GM18502 (cell line): ENCODE data around the gene OLAH.
"Not testable (repeated sequence)": the region's sequence is repeated elsewhere in the genome, so short reads cannot be mapped to it uniquely, and the experiment has no call there.

Source experiments
- ATAC-seq: cut with Tn5 transposase; IDR thresholded peaks from one replicate; pipeline ENCODE4 v1.9.1; 2021; ENCODE audit warnings: mild to moderate bottlenecking; ENCODE audit not compliant: unreplicated experiment, poor library complexity

Gene OLAH

DNA sequence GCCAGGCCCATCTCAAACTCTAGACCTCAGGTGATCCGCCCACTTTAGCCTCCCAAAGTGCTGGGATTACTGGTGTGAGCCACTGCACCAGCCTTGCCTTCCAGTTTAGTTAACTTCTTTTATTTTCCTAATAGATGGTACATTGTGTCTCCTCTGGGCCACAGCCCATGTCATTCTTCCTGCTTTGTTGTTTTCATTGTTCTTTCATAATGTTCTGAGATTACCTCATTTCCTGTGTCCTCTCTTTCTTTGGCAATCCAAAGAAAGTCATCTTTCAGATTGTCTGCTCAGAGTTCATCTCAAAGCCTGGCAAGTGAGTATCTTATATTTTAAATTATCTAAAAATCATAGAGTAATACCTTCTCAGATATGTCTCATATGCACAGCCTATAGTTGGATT is at the start of gene OLAH:
Gene OLAH (plus strand): TSS at position 270 of the 400 bp plus-strand sequence. CDS start 3,346 bp downstream, outside the sequence.
- ATAC-seq: no peak

GRCh38 chr10:14995964-14996565 is 47.7 kb upstream of the OLAH start:
- no peak for ATAC-seq

DNA sequence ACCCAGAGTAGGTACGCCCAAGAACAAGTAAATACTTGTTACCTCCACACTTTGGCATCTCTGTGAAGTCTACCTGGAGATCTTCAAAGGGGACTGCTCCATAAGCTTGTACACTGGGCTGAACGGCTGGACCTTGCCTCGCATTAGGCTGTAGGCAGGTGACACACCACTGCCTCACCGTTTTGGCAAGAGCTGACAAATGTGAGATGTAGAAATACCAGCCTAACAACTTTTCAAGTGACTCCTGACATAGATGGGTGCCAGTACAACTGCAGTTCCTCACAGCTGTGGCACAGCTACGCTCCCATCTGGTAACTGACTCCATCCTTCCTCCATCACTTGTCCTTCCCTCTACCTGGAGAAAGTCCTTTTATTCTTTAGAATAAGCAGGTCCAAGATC is 30.2 kb upstream of the OLAH start:
- ATAC-seq: not testable (repeated sequence)

GRCh38 chr10:15015451-15015850 is 28.3 kb upstream of the OLAH start:
- no peak for ATAC-seq

GRCh38 chr10:15020966-15021365 is 22.8 kb upstream of the OLAH start:
- not testable (repeated sequence) for ATAC-seq

DNA sequence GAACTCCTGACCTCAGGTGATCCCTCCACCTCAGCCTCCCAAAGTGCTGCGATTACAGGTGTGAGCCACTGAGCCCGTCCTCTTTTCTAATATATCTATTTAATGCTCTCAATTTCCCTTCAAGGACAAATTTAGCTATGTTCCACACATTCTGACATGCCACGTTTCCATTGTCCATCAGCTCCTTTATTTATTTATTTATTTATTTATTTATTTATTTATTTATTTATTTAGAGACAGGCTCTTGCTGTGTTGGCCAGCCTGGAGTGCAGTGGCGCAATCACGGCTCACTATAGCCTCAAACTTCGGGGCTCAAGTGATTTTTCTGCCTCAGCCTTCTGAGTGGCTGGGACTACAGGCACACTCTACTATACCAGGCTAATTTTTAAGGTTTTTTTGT is 20.7 kb upstream of the OLAH start:
- ATAC-seq: not testable (repeated sequence)

DNA sequence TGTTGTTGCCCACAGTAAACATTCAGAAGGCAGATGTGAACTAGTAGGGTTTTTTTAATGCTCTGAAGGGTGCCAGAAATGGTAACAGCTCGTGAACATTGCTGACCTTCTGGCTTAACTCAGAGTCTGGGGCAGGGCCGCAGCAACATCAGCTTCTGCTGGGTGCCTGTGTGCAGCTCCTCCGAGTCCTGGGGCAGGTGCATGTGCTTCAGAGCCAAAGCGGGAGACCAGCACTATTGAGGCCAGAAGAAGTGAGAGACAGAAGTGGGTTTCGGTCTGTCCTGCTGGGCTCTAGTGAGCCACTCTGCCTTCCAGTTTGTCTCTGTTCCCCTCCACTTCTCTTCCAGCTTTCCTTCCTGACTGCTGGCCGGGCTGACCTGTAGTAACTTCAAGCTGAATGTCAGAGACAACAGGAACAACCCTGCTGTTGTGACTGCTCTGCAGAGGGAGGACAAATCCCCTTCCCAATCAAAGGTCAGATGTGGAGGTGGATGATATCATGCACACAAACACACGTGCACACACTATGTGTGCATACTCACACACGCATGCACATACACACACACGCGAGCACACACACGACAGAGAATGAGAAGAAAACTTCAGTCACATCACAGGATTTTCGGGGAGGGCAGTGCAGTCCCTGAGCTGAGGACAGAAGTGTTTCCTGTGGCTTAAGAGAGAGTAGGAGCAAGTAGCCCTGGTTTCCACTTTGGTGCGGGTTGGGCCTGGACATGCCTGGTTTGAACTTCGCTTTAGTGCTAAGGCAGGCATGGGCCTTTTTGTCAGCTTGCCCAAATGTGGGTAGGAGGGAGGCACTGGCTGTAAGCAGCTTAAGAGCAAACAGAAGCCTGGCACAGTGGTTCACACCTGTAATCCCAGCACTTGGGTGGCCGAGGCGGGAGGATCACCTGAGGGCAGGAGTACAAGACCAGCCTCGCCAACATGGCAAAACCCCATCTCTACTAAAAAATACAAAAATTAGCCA is 19.4 kb upstream of the OLAH start:
- ATAC-seq: not testable (repeated sequence)

DNA sequence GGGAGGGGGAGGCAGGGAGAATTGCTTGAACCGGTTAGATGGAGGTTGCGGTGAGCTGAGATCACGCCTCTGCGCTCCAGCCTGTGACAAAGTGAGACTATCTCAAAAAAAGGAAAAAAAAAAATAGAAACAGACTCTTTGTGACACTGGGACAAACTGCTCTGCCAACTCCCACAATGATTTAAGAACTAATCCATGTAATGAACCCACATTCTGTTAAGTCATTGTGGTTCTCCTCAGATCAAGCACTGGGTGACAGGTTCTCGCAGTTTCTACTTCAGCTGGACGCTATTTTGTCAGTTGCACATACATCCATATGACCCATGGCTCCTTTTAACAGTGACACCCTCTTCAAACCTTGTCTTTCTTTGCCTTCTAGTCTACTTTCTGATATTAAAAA is 18.7 kb upstream of the OLAH start:
- ATAC-seq: not testable (repeated sequence)

- ATAC-seq: no peak
These were observed 16.0 kb upstream of the OLAH start for GRCh38 chr10:15027741-15028140.

DNA sequence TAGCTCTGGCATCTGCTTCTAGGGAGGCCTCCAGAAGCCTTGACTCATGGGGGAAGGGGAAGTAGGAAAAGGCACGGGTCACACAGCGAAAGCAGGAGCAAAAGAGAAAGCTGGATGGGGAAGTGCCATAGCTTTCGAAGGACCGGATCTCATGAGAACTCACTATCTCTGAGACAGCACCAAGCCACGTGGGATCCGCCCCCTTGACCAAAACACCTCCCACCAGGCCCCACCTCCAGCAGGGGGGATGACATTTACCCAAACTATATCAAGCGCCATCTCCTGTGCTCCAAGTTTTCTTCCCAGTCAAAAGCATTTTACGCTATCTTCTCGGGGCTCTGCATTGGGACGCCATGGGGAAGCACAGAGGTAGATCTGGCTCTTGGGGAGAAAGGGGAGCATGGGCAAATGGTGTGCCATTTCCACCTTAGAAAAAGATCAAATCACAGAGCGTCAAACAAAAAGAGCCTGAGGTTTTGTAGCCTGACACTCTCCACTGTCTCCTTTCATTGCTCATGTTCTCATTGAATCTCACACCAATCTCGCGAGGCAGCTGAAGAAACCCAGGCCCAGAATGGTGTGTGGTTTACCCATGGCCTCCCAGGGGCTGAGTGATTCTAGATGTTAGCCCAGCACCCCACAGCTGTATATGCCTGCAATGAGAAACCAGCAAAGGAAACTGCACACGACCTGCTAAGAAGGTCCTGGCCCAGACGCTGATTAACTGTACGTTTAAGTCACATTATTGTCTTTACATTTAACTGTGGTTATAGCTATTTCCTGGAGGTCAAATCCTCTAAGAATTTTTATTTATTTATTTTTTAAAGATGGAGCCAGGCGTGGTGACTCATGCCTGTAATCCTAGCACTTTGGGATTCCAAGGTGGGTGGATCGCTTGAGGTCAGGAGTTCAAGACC is 8.1 kb upstream of the OLAH start:
- no peak for ATAC-seq

GRCh38 chr10:15037691-15038090 is 6.1 kb upstream of the OLAH start:
- ATAC-seq: no peak

DNA sequence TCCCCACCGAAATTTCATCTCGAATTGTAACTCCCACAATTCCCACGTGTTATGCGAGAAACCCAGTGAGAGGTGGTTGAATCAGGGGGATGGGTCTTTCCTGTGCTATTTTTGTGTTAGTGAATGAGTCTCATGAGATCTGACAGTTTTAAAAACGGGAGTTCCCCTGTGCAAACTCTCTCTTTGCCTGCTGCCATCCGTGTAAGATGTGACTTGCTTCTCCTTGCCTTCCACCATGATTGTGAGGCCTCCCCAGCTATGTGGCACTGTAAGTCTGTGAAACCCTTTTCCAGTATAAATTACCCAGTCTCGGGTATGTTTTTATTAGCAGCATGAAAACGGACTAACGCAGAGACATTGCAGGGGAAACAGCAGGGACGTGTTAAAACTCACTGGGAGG is 5.3 kb upstream of the OLAH start:
- ATAC-seq: no peak

- no peak for ATAC-seq
These were observed 1.6 kb downstream of the OLAH start for GRCh38 chr10:15045380-15045779.

DNA sequence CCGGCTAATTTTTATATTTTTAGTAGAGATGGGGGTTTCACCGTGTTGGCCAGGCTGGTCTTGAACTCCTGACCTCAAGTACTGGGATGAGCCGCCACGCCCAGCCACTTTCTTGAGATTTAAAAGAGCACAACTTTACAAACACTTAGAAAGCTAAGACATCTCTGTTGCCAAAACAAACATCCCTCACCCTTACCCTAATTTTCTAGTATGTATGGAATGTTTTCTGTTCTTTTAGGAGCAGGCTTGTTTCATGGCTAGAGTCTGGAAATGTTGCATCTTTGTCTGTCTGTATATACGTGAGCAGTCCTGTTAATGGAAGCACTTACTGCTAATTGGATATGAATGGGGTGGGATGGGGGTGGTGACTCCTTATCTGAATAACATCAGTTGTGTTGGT is 2.9 kb downstream of the OLAH start:
- ATAC-seq: no peak

DNA sequence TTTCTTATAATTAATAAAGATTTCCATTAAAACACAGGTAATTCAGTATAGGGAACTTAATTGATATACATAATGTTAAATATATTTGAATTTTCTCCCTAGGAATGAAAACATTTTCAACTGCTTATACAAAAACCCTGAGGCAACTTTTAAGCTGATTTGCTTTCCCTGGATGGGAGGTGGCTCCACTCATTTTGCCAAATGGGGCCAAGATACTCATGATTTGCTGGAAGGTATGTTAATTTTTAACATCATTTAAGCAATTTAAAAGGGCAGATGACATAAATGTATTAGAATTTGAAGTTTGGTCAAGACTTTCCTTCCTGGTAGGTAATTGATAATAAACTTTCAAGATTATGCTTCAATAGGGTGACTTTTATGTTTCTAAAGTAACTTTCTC is 5.8 kb downstream of the OLAH start:
- no peak for ATAC-seq

DNA sequence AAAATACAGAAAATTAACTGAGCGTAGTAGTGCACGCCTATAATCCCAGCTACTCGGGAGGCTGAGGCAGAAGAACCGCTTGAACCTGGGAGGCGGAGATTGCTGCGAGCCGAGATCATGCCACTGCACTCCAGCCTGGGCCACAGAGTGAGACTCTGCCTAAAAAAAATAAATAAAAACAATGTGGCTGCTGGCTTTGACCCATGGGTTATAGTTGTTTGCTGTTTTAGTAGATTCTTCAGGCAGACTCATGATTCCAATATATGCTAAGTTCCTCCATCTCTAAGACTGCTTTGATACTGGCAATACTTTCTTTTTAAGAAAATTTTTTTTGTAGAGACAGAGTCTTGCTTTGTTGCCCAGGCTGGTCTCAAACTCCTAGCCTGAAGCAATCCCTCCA is 8.4 kb downstream of the OLAH start:
- ATAC-seq: no peak

- ATAC-seq: no peak
These were observed 9.3 kb downstream of the OLAH start for GRCh38 chr10:15053061-15053460.

DNA sequence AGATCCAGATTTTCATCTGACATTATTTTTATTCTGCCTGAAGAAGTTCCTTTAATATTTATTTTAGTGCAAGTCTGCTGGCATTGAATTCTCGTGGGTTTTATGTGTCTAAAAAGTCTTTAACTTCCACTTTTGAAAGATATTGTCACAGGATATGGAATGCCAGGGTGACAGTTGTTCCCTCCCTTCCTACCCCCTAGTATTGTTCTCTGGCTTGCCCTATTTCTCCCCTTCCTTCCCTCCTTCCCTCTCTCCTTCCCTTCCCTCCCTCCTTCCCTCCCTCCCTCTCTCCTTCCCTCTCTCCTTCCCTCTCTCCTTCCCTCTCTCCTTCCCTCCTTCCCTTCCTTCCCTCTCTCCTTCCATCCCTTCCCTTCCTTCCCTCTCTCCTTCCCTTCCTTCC is 14.9 kb downstream of the OLAH start:
- ATAC-seq: no peak

GRCh38 chr10:15059914-15060313 is 16.2 kb downstream of the OLAH start:
- no peak for ATAC-seq

GRCh38 chr10:15060638-15061037 is 16.9 kb downstream of the OLAH start:
- no peak for ATAC-seq

DNA sequence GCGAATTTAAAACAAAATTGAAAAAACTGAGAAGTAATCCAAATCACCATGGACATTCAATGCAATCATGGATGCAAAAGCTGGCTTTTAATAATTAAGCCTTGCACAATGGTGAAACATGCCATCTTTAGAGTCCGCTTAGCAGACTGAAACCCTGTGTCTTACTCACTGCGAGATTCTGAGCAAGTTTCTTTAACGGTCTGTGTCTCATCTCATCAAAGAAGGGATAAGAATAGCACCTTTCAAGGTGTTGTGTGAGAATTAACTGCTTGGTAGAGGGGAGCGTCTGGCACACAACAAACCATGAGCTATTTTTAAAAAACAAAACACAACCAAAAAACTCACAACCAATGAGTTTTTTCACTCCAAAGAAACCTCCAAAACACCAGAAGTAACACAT is 23.4 kb downstream of the OLAH start:
- no peak for ATAC-seq
